ENCODE results near the gene TRIP11.

Gene TRIP11

GRCh38 chr14:92010644-92011043 is 29.2 kb downstream of the TRIP11 start:
- DNase-seq (ENCODE audit: low spot score) = no peak

DNA sequence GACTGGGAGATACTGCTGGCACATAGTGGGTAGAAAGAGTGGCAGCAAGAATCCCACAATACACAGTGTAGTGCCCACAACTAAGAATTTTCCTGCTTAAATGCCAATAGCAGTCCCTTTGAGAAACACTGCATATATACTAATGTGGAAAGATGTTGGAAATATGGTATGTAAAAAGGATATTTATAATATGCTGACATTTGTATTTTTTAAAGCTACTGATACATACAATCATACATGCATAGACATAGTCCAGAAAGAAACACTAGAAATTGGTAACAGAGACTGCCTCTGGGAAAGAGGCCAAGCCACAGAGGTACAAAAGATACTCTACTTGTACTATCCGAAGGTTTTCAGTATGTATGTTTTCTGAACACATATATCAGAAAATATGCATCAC is 30.3 kb downstream of the TRIP11 start:
- no peak for DNase-seq (ENCODE audit: low spot score)

DNA sequence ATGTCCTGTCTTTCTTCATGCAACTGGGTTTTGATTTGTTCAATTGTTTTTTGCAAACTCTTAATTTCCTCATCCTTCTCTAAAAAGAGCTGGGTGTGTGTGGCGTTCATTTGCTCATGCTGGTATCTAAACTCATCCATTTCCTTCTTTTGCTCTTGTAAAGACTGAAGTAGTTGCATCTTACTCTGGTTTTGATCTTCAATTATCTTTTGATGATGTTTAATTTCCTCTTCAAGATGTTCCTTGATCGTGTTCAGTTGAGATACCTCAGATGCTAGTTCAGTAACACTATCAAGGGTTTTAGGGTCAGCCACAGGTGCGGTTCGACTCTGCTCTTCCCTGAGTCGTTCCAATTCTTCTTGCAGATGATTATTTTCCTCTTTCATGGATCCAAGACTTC is 34.8 kb downstream of the TRIP11 start:
- no peak for DNase-seq (ENCODE audit: low spot score)

DNA sequence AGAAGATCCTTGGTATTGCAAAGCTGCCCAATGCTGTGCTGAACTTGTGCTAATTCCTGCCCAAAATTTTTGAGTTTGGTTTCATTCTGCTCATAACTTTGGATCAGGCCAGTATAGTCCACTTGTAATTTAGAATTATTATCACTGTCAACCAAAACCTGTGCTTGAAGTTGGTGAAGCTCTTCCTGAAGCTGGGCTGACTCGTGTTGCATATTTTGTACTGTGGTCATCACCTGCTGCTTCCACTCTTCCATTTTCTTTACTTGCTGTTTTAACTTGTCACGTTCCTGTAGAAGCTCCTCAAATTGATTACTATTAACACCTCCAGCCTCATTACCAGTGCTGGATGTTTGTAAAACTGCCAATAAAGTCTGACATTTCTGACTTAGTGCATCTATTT is 35.8 kb downstream of the TRIP11 start:
- DNase-seq (ENCODE audit: low spot score) = no peak

DNA sequence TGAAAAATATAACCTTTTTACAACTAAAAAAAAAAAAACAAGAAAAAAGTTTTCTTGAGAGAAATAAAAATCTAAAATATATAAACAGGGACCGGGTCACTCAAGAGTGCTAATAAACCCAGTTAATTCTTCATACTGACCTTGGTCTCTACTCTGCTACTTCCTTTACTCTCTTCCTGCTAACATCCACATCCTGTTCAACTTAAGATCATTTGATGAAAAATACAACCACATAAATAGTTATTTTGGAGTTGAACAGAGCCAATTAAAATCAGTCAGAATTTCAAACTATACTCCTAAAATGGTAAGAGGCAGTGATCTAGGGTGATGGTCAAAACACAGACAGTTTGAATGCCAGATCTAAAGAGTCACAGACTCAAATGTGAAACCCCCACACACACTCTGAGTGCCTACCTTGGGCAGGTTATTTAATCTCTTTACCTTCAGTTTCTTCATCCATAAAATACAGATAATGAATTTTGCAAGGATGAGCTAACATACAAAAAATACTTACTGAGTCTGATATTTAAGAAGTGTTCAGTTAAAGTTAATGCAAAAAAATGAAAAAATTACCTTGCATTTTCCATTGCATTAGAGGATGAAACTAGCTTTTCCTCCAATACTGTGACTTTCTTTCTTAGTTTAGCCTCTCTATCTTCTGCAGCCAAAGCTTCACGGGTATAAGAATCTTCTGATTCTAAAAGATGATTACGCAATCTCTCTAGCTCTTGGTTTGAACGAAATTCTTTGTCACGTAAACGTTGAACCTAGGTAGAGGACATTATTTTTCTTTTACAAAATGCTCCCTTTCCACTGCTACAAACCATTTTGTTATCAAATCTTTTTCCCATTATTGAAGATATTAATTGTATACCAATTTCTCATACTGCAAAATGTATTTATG is 40.9 kb downstream of the TRIP11 start:
- DNase-seq (ENCODE audit: low spot score) = no peak

GRCh38 chr14:91997492-91997891 is 42.4 kb downstream of the TRIP11 start:
- DNase-seq (ENCODE audit: low spot score) = no peak

DNA sequence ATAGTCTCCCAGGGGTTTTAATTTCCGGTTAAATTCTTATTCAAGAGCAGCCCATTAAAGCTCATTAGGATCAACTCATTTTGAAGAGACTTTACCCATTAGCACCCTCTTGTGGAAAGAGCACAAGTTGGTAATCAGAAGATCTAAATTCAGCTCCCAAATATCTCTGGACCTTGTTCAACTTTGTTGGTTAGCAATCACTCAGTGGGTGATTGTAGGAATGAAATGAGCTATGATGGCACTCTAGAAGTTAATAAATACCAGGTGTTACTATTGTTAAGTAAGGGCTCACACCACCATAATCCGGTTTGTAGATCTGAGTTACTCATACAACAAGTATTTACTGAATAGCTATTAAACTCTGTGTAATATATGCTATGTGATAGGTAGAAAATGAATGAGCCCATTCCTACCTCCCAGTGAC is 42.9 kb downstream of the TRIP11 start:
- DNase-seq (ENCODE audit: low spot score) = peak; percentile 62

GRCh38 chr14:91987192-91987591 is 52.7 kb downstream of the TRIP11 start:
- DNase-seq (ENCODE audit: low spot score) = no peak

DNA sequence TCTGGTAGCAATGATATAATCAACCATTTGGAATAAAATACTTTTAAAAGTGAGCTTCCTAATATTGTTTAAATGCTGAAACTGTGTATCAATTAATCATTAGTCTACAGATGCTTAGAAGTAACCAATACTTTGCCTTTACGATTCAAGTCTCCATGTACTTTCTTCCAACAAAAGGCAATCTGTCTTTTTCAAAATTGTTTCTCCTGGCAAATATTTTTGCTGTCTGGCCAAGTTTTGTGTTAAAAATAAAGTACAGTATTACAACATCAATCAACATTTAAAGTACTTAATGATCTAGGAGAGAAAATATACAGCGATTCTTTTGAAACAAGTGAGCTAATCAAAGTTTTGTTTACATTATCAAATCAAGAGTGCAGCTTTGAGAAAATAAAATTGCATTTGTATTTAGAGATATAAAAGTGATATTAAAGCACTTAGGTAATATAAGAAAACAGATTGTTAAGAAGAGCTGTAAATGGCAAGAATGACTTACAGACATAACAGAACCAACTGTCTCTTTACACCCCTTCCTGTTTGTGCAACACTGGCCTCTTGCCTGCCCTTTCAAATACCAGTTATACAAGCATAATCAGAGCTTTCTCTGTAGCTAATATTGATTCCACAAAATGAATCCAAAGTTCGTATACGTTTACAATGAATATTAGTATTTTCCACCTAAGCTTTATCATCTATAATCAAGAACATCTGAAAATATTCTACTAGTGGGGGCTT is 54.2 kb downstream of the TRIP11 start:
- DNase-seq (ENCODE audit: low spot score) = no peak

- DNase-seq (ENCODE audit: low spot score) = no peak
Observed at GRCh38 chr14:91985008-91985407, 54.9 kb downstream of the TRIP11 start.

- no peak for DNase-seq (ENCODE audit: low spot score)
Observed at GRCh38 chr14:91983588-91983987, 56.3 kb downstream of the TRIP11 start.

GRCh38 chr14:91980157-91980556 is 59.7 kb downstream of the TRIP11 start:
- DNase-seq (ENCODE audit: low spot score) = peak; percentile 10

GRCh38 chr14:91977884-91978283 is 62.0 kb downstream of the TRIP11 start:
- no peak for DNase-seq (ENCODE audit: low spot score)

DNA sequence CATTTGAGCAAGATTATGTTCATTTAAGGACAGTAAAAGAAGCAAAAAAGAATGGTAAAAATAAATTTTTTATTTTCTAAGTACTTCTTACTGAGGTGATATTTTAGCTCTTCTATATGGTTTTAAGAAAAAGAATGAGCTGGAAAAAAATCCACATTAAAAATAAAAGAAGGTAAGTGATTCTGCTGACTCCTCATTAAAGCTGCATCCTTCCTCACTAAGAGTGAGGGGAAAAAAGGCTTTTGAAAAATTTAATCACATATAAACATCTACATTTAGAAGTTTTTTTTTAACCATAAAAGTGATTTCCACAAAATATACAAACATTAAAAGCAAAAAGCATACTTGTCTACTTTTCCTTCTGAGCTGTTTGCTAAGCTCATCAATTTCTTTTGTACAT is 64.1 kb downstream of the TRIP11 start:
- no peak for DNase-seq (ENCODE audit: low spot score)

DNA sequence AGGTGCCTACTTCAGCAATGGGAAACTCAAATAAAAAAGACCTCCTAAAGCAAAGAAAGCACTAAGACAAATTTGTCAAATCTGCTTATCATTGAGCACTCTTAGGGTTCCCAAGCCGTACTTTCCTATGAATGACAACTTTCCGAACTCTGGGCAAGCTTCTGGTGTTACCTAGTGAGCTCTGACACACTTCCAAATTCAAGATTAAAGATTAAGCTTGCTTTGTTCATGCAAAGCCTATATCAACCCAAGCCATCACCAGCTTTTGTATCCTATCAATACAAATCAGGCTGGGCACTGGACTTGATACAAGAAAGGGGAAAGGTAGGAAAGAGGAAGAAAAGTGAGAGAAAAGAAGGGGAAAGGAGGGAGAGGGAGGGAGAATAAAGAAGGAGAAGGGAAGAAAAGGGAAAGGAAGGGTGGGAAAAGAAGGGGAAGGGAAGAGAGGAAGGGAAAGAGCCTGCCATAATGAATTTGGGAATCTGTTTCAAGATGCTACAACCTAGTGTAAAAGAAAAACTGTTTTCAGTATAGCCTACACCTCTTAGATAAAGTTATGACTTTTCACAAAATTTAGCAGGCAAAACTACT is 68.6 kb downstream of the TRIP11 start:
- DNase-seq (ENCODE audit: low spot score) = no peak

DNA sequence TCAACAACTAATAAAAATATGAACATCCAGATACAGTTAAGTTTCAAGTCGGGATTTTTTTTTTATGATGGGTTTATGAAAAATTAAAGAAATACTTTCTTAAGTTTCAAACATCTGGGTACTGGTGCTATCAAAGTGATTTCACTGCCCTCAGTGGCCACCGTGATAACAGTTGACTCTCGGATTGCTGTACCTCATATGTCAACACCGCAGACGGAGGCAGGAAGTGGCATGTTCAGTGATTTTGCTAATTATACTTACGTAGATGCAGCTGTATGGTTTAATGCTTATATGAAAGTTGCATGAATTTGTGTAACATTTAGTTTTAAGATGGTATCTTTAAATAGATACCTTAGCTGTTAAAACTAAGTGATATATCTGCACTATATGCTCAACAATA is 71.6 kb downstream of the TRIP11 start:
- DNase-seq (ENCODE audit: low spot score) = no peak

DNA sequence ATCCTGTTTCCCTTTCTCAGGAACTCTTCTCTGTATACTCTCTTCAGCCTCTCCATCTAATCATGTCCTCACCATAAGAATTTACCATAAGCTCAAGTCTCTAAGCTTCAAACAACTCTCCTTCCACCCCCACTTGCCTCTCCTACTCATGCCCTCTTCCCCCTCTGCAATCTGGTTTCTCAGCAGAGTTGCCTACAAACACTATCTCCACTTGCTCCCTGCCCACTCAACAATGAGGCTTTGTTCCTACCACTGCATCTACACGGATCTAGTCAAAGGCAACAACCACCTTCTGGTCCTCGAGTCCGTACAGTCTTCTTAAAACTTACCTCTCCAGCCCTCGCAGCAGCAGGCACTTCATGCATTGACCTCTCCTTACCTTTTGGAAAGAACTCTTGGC is 75.1 kb downstream of the TRIP11 start:
- no peak for DNase-seq (ENCODE audit: low spot score)

GRCh38 chr14:91964011-91964410 is 75.8 kb downstream of the TRIP11 start:
- DNase-seq (ENCODE audit: low spot score) = no peak

- DNase-seq (ENCODE audit: low spot score) = no peak
Observed at GRCh38 chr14:91963465-91963864, 76.4 kb downstream of the TRIP11 start.

DNA sequence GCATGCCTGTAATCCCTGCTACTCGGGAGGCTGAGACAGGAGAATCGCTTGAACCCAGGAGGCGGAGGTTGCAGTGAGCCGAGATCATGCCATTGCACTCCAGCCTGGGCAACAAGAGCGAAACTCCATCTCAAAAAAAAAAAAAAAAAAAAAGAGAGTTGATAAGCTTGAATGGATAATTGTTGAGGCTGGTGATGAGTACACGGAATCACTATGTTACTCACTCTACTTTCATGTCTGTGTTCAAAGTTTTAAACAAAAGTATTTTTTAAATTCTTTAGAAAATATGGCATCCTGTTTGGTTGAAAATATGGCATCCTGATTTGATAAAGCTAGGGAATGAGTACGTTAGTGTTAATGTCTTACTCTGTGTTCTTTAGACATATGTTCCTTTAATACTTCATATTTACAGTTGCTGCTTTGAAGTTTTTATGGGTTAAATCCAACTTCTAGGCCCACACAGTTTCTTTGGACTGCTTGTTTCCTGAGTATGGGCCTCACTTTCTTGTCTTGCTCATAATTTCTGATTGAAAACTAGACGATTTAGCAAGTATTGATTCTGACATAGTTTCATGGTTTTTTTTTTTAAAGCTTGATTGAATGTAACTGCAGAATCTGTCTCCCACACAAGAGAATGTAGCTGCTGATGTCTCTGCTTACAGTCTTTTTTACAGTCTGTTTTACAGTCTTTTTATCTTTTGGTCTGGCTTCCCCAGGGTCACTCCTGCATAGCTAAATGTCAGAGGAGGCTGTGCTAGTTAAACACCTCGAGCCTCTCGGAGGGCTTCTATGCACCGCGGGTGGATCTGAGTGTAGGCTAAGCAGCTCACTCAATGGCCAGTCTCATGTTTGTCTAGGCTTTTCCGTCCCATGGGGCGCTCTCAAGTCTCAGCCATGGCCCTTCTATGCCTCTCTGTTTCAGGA is 78.3 kb downstream of the TRIP11 start:
- no peak for DNase-seq (ENCODE audit: low spot score)

DNA sequence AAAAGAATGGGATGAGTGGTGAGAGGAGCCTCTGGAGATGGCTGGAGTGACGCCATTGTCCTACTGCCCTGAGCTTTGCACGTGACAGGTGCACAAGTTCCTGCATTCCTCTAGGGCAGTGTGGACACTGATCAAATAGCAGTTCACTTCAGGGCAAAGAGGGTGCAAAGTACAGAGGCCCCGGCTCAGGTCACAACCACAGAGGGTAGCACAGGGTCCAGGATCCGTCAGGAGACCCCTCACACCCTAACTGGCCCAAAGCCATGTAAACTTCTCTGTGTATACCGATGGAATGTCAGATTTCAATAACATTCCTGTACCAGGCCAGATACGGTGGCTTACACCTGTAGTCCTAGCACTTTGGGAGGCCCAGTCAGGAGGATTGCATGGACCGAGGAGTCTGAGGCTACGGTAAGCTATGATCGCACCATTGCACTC is 82.0 kb downstream of the TRIP11 start:
- DNase-seq (ENCODE audit: low spot score) = no peak

DNA sequence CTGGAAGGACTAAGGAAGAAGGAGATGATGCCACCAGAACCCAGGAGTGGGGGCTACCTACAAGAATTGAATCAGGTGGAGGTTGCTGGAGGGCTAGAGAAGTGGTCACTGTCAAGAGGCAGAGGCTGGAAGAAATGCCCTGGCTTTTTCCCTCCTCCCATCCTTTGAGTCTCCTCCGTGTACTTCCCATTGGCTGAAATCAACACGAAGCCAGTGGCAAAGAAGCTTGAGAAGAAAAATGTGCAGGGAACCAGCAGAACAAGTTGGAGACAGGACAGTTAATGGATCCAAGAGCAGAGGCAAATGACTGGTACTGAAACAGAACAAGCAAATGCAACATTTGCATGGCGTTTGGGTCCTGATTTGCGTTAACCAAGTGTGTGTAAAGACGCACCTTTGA is 83.2 kb downstream of the TRIP11 start:
- no peak for DNase-seq (ENCODE audit: low spot score)

All from hematopoietic multipotent progenitor cell treated with erythropoietin and hydrocortisone succinate and interleukin-3 and kit ligand, for 15 days (in vitro differentiated cells).